ENCODE data around the gene B3GNT5. TPM values are rescaled to one million over a fixed set of nuclear protein-coding genes. Genes with fewer than 3 reads are reported as not detected.

Gene B3GNT5
- total and polyA plus RNA-seq, 10 of the 15 experiments (the other 5 are each of a cell fraction or from before 2014, with no cell fraction given), result 0.24 to 1.1 (median 0.48) TPM

DNA sequence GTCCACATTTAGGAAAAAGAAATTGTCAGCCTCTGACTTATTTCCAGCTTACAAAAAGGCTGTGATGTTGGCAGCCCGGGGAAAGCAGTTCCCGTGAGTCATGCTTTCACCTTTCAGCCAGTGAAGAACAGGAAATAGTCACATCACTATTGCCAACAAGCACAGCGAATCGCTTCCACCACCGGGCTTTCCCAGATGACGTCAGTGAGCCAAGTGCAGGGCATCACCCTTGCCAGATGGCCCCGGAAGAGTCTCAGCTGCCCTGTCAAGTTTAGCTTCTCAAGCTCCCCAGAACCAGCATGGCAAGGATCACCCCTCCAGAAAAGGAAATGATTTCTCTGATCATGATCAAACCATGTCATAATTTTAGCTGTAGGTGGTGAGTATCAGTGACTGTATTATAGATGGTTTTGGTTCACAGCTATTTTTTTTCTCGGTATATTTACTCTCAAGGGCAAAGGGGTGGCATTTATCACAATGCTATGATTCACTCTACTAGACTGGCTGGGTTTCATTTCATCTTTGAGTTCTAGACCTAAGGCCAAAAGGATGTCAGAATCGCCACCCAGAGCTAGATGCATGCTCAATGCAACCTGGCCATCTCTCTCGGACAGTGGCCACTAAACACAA, 32.9 kb downstream of the B3GNT5 start (continued):
- no peak for TF ChIP-seq WRNIP1 (IDR thresholded peaks at IDR 0.05; ENCODE audit: borderline replicate concordance, low read depth, low read length)
- TF ChIP-seq, protein P1, sequence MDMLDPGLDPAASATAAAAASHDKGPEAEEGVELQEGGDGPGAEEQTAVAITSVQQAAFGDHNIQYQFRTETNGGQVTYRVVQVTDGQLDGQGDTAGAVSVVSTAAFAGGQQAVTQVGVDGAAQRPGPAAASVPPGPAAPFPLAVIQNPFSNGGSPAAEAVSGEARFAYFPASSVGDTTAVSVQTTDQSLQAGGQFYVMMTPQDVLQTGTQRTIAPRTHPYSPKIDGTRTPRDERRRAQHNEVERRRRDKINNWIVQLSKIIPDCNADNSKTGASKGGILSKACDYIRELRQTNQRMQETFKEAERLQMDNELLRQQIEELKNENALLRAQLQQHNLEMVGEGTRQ (IDR thresholded peaks at IDR 0.05; ENCODE audit: borderline replicate concordance, low read depth, low read length), result no peak

GRCh38 chr3:183287301-183287971, 34.4 kb downstream of the B3GNT5 start:
- WGBS (ENCODE audit: insufficient coverage, insufficient replicate concordance, low lambda C conversion rate, missing lambda C conversion rate), result 93% methylated on average over 9 of the region's 9 CpGs
- no peak for FAIRE-seq
- CTCF ChIA-PET, result interaction anchor here (0.6 to 2.7 kb wide), 2 partner anchors 95 to 102 kb away, joined by 3 to 13 read pairs; no protein-coding TSS in a partner anchor
- no peaks in the 10 kb centered on the region for H3K27me3 ChIP-seq (replicated peaks in 1 of 2; ENCODE audit: control insufficient read depth in 2 of 2, insufficient read depth in 2 of 2, low read length in 1 of 2)
- H3K9me3 ChIP-seq (replicated peaks; ENCODE audit: control insufficient read depth, insufficient read depth, low read length), result no peaks in the 10 kb centered on the region
- no peaks in the 10 kb centered on the region for H3K36me3 ChIP-seq (ENCODE audit: control insufficient read depth in 2 of 2, insufficient read depth in 2 of 2, low read length in 1 of 2)
- H3K4me3 ChIP-seq, result no peak overlapping the region
- no peak for DNase-seq (ENCODE audit: low read depth, low spot score)
- intact Hi-C loops (cut with micrococcal nuclease; ENCODE audit: unreplicated experiment) (loop anchor here (5.0 kb wide), 1 partner anchor 90 kb away; no protein-coding TSS in a partner anchor), in situ Hi-C loops (cut with MboI) (no loop called here)
- no peak overlapping the region for H3K27ac ChIP-seq (ENCODE audit: control insufficient read depth, insufficient read depth)
- H3K9ac ChIP-seq (ENCODE audit: control insufficient read depth, insufficient read depth, low read length), result no peak overlapping the region
- no peak overlapping the region for H2AFZ ChIP-seq (ENCODE audit: control insufficient read depth, low read depth, low read length)
- H4K20me1 ChIP-seq (ENCODE audit: control insufficient read depth, insufficient read depth), result no peaks in the 10 kb centered on the region
- ATAC-seq, result no peak
- no TSS peak for BruUV-seq (replicated peaks)
- H3K4me1 ChIP-seq (ENCODE audit: control insufficient read depth, insufficient read depth, low read length), result peaks cover 5% of the 10 kb centered on the region
- SMC1A ChIA-PET (ENCODE audit: uncharacterized antibody, unreplicated experiment), result interaction anchor here (1.1 to 3.2 kb wide), 6 partner anchors 22 to 124 kb away, joined by 3 to 23 read pairs (median 6); no protein-coding TSS in a partner anchor
- no peaks in the 10 kb centered on the region for H3K79me2 ChIP-seq (ENCODE audit: control insufficient read depth, insufficient read depth, low read length)
- POLR2A ChIA-PET, result interaction anchor here (0.7 kb wide), 1 partner anchor 27 kb away, joined by 4 read pairs; no protein-coding TSS in a partner anchor
- RAD21 ChIA-PET (ENCODE audit: unreplicated experiment), result interaction anchor here (0.7 to 2.5 kb wide), 2 partner anchors 12 to 20 kb away, joined by 3 to 12 read pairs; no protein-coding TSS in a partner anchor
- no peak overlapping the region for H3K4me2 ChIP-seq (ENCODE audit: control insufficient read depth, insufficient read depth)
- TF ChIP-seq MEF2B (IDR thresholded peaks at IDR 0.05; ENCODE audit: partially characterized antibody, poor library complexity, severe bottlenecking) (no peak), SIN3A (IDR thresholded peaks at IDR 0.05; ENCODE audit: low read depth, low read length) (no peak), RCOR1 (conservative IDR thresholded peaks at IDR 0.05; ENCODE audit: low read depth, low read length) (no peak), ZNF622 (IDR thresholded peaks at IDR 0.05) (no peak), NFXL1 (IDR thresholded peaks at IDR 0.05; ENCODE audit: borderline replicate concordance) (no peak), CUX1 (IDR thresholded peaks at IDR 0.05; ENCODE audit: insufficient replicate concordance, low read depth, low read length) (no peak), RFX5 (IDR thresholded peaks at IDR 0.05; ENCODE audit: low read depth, low read length) (no peak), NBN (IDR thresholded peaks at IDR 0.05) (no peak), NFYB (IDR thresholded peaks at IDR 0.05; ENCODE audit: insufficient read depth, low read depth, low read length) (no peak)
